ENCODE measurements around the gene DLK1.

- TF ChIP-seq CTCF (IDR thresholded peaks at IDR 0.05; ENCODE audit: poor library complexity) (no peak), EZH2 (IDR thresholded peaks at IDR 0.05; ENCODE audit: borderline replicate concordance) (no peak)
Measured at GRCh38 chr14:100776681-100777365, 50.1 kb downstream of the DLK1 start.

Data from hepatocyte (in vitro differentiated cells).